ENCODE measurements around the gene EIF5. TPM values are rescaled to one million over a fixed set of nuclear protein-coding genes. Genes with fewer than 3 reads are reported as not detected.

The EIF5 gene
- total RNA-seq, 1 donor from 2014 or later = 261 TPM

GRCh38 chr14:103386713-103387329, 52.8 kb downstream of the EIF5 start:
- peaks cover 11% of the 10 kb centered on the region for H3K36me3 Mint-ChIP-seq (ENCODE audit: low read depth)
- DNase-seq (ENCODE audit: low spot score) = no peak
- H3K9me3 Mint-ChIP-seq = no peaks in the 10 kb centered on the region
- H3K27ac Mint-ChIP-seq = peak overlapping the region; percentile 93
- H3K27me3 Mint-ChIP-seq (ENCODE audit: low read depth) = no peaks in the 10 kb centered on the region
- peak overlapping the region; percentile 99 for H3K4me3 Mint-ChIP-seq (ENCODE audit: low read depth)
- intact Hi-C loops (cut with micrococcal nuclease) = loop anchor here (5.0 to 10.0 kb wide), 2 partner anchors 40 to 248 kb away; no protein-coding TSS in a partner anchor
- H3K4me1 Mint-ChIP-seq (ENCODE audit: low read depth) = peaks cover 29% of the 10 kb centered on the region

DNA sequence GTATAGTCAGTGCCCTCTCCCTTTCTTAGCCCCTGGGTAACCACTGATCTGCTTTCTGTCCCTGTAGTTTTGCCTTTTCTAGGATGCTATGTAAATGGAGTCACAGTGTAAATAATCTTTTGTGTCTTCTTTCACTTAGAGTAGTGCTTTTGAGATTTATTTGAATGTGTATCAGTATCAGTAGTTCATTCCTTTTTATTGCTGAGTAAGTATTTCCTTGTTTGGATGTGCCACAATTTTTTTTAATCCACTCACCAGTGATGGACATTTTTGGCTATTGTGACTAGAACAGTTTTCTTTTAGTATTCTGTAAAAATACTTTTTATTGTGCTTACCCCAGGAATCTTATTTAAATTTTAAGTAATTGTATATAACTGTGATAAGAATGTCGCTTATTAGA, 54.6 kb downstream of the EIF5 start:
- no peak overlapping the region for H3K27ac Mint-ChIP-seq
- H3K27me3 Mint-ChIP-seq (ENCODE audit: low read depth) = no peaks in the 10 kb centered on the region
- H3K4me3 Mint-ChIP-seq (ENCODE audit: low read depth) = no peak overlapping the region
- intact Hi-C loops (cut with micrococcal nuclease) = loop anchor here (5.0 to 10.0 kb wide), 2 partner anchors 39 to 246 kb away; no protein-coding TSS in a partner anchor
- H3K4me1 Mint-ChIP-seq (ENCODE audit: low read depth) = peaks cover 24% of the 10 kb centered on the region
- no peak for DNase-seq (ENCODE audit: low spot score)
- no peaks in the 10 kb centered on the region for H3K9me3 Mint-ChIP-seq
- peaks cover 11% of the 10 kb centered on the region for H3K36me3 Mint-ChIP-seq (ENCODE audit: low read depth)

DNA sequence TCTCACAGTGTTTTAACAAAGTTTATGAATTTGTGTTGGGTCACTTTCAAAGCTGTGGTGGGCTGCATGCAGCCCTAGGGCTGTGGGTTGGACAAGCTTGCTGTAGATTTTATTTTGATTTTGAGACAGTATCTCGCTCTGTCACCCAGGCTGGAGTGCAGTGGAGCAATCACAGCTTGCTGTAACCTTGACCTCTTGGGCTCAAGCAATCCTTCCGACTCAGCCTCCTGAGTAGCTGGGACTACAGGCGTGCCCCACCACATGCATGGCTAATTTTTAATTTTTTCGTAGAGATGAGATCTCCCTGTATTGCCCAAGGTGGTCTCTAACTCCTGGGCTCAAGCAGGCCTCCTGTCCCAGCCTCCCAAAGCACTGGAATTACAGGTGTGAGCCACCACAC, 56.6 kb downstream of the EIF5 start:
- Mint-ChIP-seq H3K27me3 (ENCODE audit: low read depth) (no peaks in the 10 kb centered on the region), H3K36me3 (ENCODE audit: low read depth) (peaks cover 11% of the 10 kb centered on the region), H3K27ac (no peak overlapping the region), H3K9me3 (no peaks in the 10 kb centered on the region), H3K4me1 (ENCODE audit: low read depth) (peaks cover 32% of the 10 kb centered on the region), H3K4me3 (ENCODE audit: low read depth) (no peak overlapping the region)
- no peak for DNase-seq (ENCODE audit: low spot score)
- intact Hi-C loops (cut with micrococcal nuclease) = no loop called here

DNA sequence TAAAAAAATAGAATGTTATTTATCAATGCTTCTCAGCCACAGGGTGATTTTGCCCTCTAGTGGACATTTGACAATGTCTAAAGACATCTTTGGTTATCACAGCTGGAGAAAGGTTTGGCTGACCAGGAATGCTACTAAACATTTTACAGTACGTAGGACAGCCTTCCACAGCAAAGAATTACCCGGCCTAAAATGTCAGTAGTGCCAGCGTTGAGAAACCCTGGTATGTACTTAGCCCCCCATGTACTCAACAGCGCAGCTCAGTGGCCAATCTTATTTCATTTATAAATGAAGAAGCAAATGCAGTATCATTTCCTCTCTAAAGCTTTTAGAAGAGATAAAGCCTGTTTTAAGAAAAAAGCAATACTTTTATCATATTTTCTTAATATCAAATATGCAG, 57.0 kb downstream of the EIF5 start:
- Mint-ChIP-seq H3K27ac (no peak overlapping the region), H3K4me1 (ENCODE audit: low read depth) (peaks cover 36% of the 10 kb centered on the region), H3K9me3 (no peaks in the 10 kb centered on the region), H3K27me3 (ENCODE audit: low read depth) (no peaks in the 10 kb centered on the region), H3K4me3 (ENCODE audit: low read depth) (no peak overlapping the region), H3K36me3 (ENCODE audit: low read depth) (peaks cover 8% of the 10 kb centered on the region)
- intact Hi-C loops (cut with micrococcal nuclease) = no loop called here
- DNase-seq (ENCODE audit: low spot score) = no peak

DNA sequence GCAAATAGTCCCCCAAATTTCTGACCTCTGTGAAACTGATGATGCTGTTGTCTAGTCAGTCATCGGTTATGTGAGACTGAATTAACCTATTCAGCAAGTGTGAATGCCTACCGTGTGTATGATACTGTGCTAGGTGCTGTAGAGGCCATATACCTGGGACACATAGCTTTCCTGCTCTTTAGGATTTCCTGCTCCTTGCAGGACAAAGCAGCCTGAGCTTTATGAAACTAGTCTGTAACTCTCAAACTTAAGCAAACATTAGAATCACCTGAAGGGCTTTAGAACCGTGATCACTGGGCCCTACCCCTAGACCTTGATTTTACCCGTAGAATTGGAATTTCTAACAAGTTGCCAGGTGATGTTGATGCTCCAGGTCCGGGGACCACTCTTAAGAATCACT, 58.1 kb downstream of the EIF5 start:
- intact Hi-C loops (cut with micrococcal nuclease) = no loop called here
- Mint-ChIP-seq H3K4me3 (ENCODE audit: low read depth) (no peak overlapping the region), H3K4me1 (ENCODE audit: low read depth) (peaks cover 38% of the 10 kb centered on the region), H3K9me3 (no peaks in the 10 kb centered on the region), H3K27ac (no peak overlapping the region), H3K36me3 (ENCODE audit: low read depth) (peaks cover 5% of the 10 kb centered on the region), H3K27me3 (ENCODE audit: low read depth) (no peaks in the 10 kb centered on the region)
- DNase-seq (ENCODE audit: low spot score) = no peak

DNA sequence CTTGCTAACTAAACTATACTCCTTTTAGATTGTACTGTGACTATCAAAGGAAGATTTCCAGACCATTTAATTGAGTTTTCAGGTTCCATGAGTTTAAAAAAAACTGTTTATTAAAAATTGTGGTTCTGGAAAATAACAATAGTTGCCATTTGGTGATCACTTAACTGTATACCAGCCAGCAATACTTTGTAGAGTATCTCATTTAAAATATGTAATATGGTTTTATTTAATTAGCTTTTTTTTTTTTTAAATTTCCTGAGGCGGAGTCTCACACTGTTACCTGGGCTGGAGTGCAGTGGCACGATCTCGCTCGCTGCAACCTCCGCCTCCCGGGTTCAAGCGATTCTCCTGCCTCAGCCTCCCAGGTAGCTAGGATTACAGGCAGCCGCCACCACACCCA, 58.5 kb downstream of the EIF5 start:
- Mint-ChIP-seq H3K4me3 (ENCODE audit: low read depth) (no peak overlapping the region), H3K27me3 (ENCODE audit: low read depth) (no peaks in the 10 kb centered on the region), H3K4me1 (ENCODE audit: low read depth) (peaks cover 36% of the 10 kb centered on the region), H3K27ac (no peak overlapping the region), H3K36me3 (ENCODE audit: low read depth) (peaks cover 4% of the 10 kb centered on the region), H3K9me3 (no peaks in the 10 kb centered on the region)
- intact Hi-C loops (cut with micrococcal nuclease) = no loop called here
- DNase-seq (ENCODE audit: low spot score) = no peak

DNA sequence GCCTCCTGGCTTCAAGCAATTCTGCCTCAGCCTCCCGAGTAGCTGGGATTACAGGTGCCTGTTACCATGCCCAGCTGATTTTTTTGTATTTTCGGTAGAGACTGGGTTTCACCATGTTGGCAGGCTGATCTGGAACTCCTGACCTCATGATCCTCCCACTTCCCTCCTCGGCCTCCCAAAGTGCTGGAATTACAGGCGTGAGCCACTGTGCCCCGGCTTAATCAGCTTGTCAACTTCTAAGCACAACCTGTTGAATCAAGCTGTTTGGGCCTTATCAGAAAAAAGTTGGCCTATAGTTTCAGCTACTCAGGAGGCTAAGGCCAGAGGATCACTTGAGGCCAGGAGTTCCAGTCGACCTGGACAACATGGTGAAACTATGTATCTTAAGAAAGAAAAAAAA, 59.0 kb downstream of the EIF5 start:
- Mint-ChIP-seq H3K27me3 (ENCODE audit: low read depth) (no peaks in the 10 kb centered on the region), H3K4me3 (ENCODE audit: low read depth) (no peak overlapping the region), H3K9me3 (no peaks in the 10 kb centered on the region), H3K36me3 (ENCODE audit: low read depth) (peaks cover 3% of the 10 kb centered on the region), H3K27ac (no peak overlapping the region), H3K4me1 (ENCODE audit: low read depth) (peaks cover 38% of the 10 kb centered on the region)
- no peak for DNase-seq (ENCODE audit: low spot score)
- intact Hi-C loops (cut with micrococcal nuclease) = no loop called here

- Mint-ChIP-seq H3K27ac (no peak overlapping the region), H3K4me3 (ENCODE audit: low read depth) (no peak overlapping the region), H3K9me3 (no peaks in the 10 kb centered on the region), H3K36me3 (ENCODE audit: low read depth) (no peaks in the 10 kb centered on the region), H3K27me3 (ENCODE audit: low read depth) (no peaks in the 10 kb centered on the region), H3K4me1 (ENCODE audit: low read depth) (peaks cover 40% of the 10 kb centered on the region)
- intact Hi-C loops (cut with micrococcal nuclease) = loop anchor here (1.0 kb wide), 1 partner anchor 9 kb away; the partner anchor contains the start of gene MARK3
- no peak for DNase-seq (ENCODE audit: low spot score)
Observed at GRCh38 chr14:103393676-103394626, 59.9 kb downstream of the EIF5 start.

Other genes with a start within 250 kb of the EIF5 start
- not detected in 2 replicates for gene EXOC3L4, start 239.5 kb upstream of the EIF5 start, total RNA-seq
- 0.64 and 1.0 TPM in 2 replicates for gene TNFAIP2, start 210.8 kb upstream of the EIF5 start, total RNA-seq
- 81.4 and 84.1 TPM in 2 replicates for gene MARK3, start 51.2 kb downstream of the EIF5 start, total RNA-seq
- gene CKB, start 188.6 kb downstream of the EIF5 start, total RNA-seq = 14.0 and 15.3 TPM in 2 replicates
- 13.7 and 15.0 TPM in 2 replicates for gene TRMT61A, start 195.0 kb downstream of the EIF5 start, total RNA-seq
- 28.2 and 29.2 TPM in 2 replicates for gene BAG5, start 228.4 kb downstream of the EIF5 start, total RNA-seq
- gene COA8, start 228.7 kb downstream of the EIF5 start, total RNA-seq = 31.9 and 33.5 TPM in 2 replicates

All from activated T-helper 2 cell treated with anti-CD3 and anti-CD28 coated beads, Interferon-gamma antibody, Interleukin-2, Interleukin-4, amounts not matched to agents 10 μg/mL and 5 μg/mL and 100 μg/mL, durations not matched to agents 14 hours and 24 hours and 36 hours (primary cell).